ENCODE measurements around the gene MATN1. TPM values are rescaled to one million over a fixed set of nuclear protein-coding genes. Genes with fewer than 3 reads are reported as not detected.

MATN1 gene
- total RNA-seq, 1 donor, result 1.6 TPM

GRCh38 chr1:30710407-30710806, 13.0 kb downstream of the MATN1 start:
- H3K9me3 ChIP-seq (ENCODE audit: low read depth, low read length), result no peaks in the 10 kb centered on the region
- no peaks in the 10 kb centered on the region for H3K27me3 ChIP-seq (ENCODE audit: insufficient read depth, low read length)
- H3K4me1 ChIP-seq (ENCODE audit: insufficient read depth, low read length), result no peaks in the 10 kb centered on the region
- no peak overlapping the region for H3K4me3 ChIP-seq (ENCODE audit: low read length)

- Histone ChIP-seq H3K27me3 (ENCODE audit: insufficient read depth, low read length) (no peaks in the 10 kb centered on the region), H3K4me1 (ENCODE audit: insufficient read depth, low read length) (no peaks in the 10 kb centered on the region), H3K9me3 (ENCODE audit: low read depth, low read length) (no peaks in the 10 kb centered on the region), H3K4me3 (ENCODE audit: low read length) (no peak overlapping the region)
Observed at GRCh38 chr1:30708361-30708728, 15.0 kb downstream of the MATN1 start.

- H3K4me1 ChIP-seq (ENCODE audit: insufficient read depth, low read length), result no peaks in the 10 kb centered on the region
- H3K27me3 ChIP-seq (ENCODE audit: insufficient read depth, low read length), result no peaks in the 10 kb centered on the region
- H3K4me3 ChIP-seq (ENCODE audit: low read length), result no peak overlapping the region
- no peaks in the 10 kb centered on the region for H3K9me3 ChIP-seq (ENCODE audit: low read depth, low read length)
Observed at GRCh38 chr1:30707412-30708360, 15.7 kb downstream of the MATN1 start.

- no peak overlapping the region for H3K4me3 ChIP-seq (ENCODE audit: low read length)
- no peaks in the 10 kb centered on the region for H3K27me3 ChIP-seq (ENCODE audit: insufficient read depth, low read length)
- no peaks in the 10 kb centered on the region for H3K9me3 ChIP-seq (ENCODE audit: low read depth, low read length)
- H3K4me1 ChIP-seq (ENCODE audit: insufficient read depth, low read length), result no peaks in the 10 kb centered on the region
Observed at GRCh38 chr1:30706528-30706927, 16.9 kb downstream of the MATN1 start.

GRCh38 chr1:30705698-30706097, 17.7 kb downstream of the MATN1 start:
- Histone ChIP-seq H3K4me3 (ENCODE audit: low read length) (no peak overlapping the region), H3K9me3 (ENCODE audit: low read depth, low read length) (no peaks in the 10 kb centered on the region), H3K27me3 (ENCODE audit: insufficient read depth, low read length) (no peaks in the 10 kb centered on the region), H3K4me1 (ENCODE audit: insufficient read depth, low read length) (no peaks in the 10 kb centered on the region)

GRCh38 chr1:30704765-30705509, 18.4 kb downstream of the MATN1 start:
- Histone ChIP-seq H3K4me3 (ENCODE audit: low read length) (no peak overlapping the region), H3K4me1 (ENCODE audit: insufficient read depth, low read length) (no peaks in the 10 kb centered on the region), H3K9me3 (ENCODE audit: low read depth, low read length) (no peaks in the 10 kb centered on the region), H3K27me3 (ENCODE audit: insufficient read depth, low read length) (no peaks in the 10 kb centered on the region)

GRCh38 chr1:30704271-30704670, 19.1 kb downstream of the MATN1 start:
- no peaks in the 10 kb centered on the region for H3K9me3 ChIP-seq (ENCODE audit: low read depth, low read length)
- no peak overlapping the region for H3K4me3 ChIP-seq (ENCODE audit: low read length)
- no peaks in the 10 kb centered on the region for H3K27me3 ChIP-seq (ENCODE audit: insufficient read depth, low read length)
- H3K4me1 ChIP-seq (ENCODE audit: insufficient read depth, low read length), result no peaks in the 10 kb centered on the region

GRCh38 chr1:30702823-30703222, 20.6 kb downstream of the MATN1 start:
- H3K4me1 ChIP-seq (ENCODE audit: insufficient read depth, low read length), result no peaks in the 10 kb centered on the region
- H3K9me3 ChIP-seq (ENCODE audit: low read depth, low read length), result no peaks in the 10 kb centered on the region
- no peaks in the 10 kb centered on the region for H3K27me3 ChIP-seq (ENCODE audit: insufficient read depth, low read length)
- no peak overlapping the region for H3K4me3 ChIP-seq (ENCODE audit: low read length)

- Histone ChIP-seq H3K4me1 (ENCODE audit: insufficient read depth, low read length) (no peaks in the 10 kb centered on the region), H3K27me3 (ENCODE audit: insufficient read depth, low read length) (no peaks in the 10 kb centered on the region), H3K9me3 (ENCODE audit: low read depth, low read length) (no peaks in the 10 kb centered on the region), H3K4me3 (ENCODE audit: low read length) (no peak overlapping the region)
Observed at GRCh38 chr1:30701258-30701633, 22.1 kb downstream of the MATN1 start.

- Histone ChIP-seq H3K9me3 (ENCODE audit: low read depth, low read length) (no peaks in the 10 kb centered on the region), H3K27me3 (ENCODE audit: insufficient read depth, low read length) (no peaks in the 10 kb centered on the region), H3K4me1 (ENCODE audit: insufficient read depth, low read length) (no peaks in the 10 kb centered on the region), H3K4me3 (ENCODE audit: low read length) (no peak overlapping the region)
Observed at GRCh38 chr1:30700528-30701257, 22.7 kb downstream of the MATN1 start.

GRCh38 chr1:30699762-30700161, 23.6 kb downstream of the MATN1 start:
- no peak overlapping the region for H3K4me3 ChIP-seq (ENCODE audit: low read length)
- H3K4me1 ChIP-seq (ENCODE audit: insufficient read depth, low read length), result no peaks in the 10 kb centered on the region
- no peaks in the 10 kb centered on the region for H3K9me3 ChIP-seq (ENCODE audit: low read depth, low read length)
- no peaks in the 10 kb centered on the region for H3K27me3 ChIP-seq (ENCODE audit: insufficient read depth, low read length)

- no peaks in the 10 kb centered on the region for H3K4me1 ChIP-seq (ENCODE audit: insufficient read depth, low read length)
- H3K27me3 ChIP-seq (ENCODE audit: insufficient read depth, low read length), result no peaks in the 10 kb centered on the region
- no peaks in the 10 kb centered on the region for H3K9me3 ChIP-seq (ENCODE audit: low read depth, low read length)
- no peak overlapping the region for H3K4me3 ChIP-seq (ENCODE audit: low read length)
Observed at GRCh38 chr1:30698401-30698981, 24.9 kb downstream of the MATN1 start.

- Histone ChIP-seq H3K4me3 (ENCODE audit: low read length) (no peak overlapping the region), H3K4me1 (ENCODE audit: insufficient read depth, low read length) (no peaks in the 10 kb centered on the region), H3K27me3 (ENCODE audit: insufficient read depth, low read length) (no peaks in the 10 kb centered on the region), H3K9me3 (ENCODE audit: low read depth, low read length) (no peaks in the 10 kb centered on the region)
Observed at GRCh38 chr1:30697571-30698376, 25.6 kb downstream of the MATN1 start.

- no peak overlapping the region for H3K4me3 ChIP-seq (ENCODE audit: low read length)
- H3K9me3 ChIP-seq (ENCODE audit: low read depth, low read length), result no peaks in the 10 kb centered on the region
- H3K4me1 ChIP-seq (ENCODE audit: insufficient read depth, low read length), result no peaks in the 10 kb centered on the region
- H3K27me3 ChIP-seq (ENCODE audit: insufficient read depth, low read length), result no peaks in the 10 kb centered on the region
Observed at GRCh38 chr1:30696831-30697230, 26.6 kb downstream of the MATN1 start.

Measured in mononuclear cell (primary cell).